ENCODE results near the gene SMPD3.
"Not testable (repeated sequence)": the region's sequence is repeated elsewhere in the genome, so short reads cannot be mapped to it uniquely, and the experiment has no call there.

DNA sequence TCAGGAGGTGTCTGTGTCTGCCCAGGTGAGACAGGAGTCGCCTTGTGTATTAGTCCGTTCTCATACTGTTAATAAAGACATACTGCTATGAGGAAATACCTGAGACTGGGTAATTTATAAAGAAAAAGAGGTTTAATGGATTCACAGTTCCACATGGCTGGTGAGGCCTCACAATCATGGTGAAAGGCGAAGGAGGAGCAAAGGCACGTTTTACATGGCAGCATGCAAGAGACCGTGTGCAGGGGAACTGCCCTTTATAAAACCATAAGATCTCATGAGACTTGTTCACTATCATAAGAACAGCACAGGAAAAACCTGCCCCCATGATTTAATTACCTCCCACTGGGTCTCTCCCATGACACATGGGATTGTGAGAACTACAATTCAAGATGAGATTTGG is 46.0 kb upstream of the SMPD3 start:
- TF ChIP-seq, protein P1, sequence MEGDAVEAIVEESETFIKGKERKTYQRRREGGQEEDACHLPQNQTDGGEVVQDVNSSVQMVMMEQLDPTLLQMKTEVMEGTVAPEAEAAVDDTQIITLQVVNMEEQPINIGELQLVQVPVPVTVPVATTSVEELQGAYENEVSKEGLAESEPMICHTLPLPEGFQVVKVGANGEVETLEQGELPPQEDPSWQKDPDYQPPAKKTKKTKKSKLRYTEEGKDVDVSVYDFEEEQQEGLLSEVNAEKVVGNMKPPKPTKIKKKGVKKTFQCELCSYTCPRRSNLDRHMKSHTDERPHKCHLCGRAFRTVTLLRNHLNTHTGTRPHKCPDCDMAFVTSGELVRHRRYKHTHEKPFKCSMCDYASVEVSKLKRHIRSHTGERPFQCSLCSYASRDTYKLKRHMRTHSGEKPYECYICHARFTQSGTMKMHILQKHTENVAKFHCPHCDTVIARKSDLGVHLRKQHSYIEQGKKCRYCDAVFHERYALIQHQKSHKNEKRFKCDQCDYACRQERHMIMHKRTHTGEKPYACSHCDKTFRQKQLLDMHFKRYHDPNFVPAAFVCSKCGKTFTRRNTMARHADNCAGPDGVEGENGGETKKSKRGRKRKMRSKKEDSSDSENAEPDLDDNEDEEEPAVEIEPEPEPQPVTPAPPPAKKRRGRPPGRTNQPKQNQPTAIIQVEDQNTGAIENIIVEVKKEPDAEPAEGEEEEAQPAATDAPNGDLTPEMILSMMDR (IDR thresholded peaks at IDR 0.05; ENCODE audit: extremely low read depth in 1 of 2, insufficient read depth in 1 of 2, low read depth in 1 of 2, low read length in 2 of 2): not testable (repeated sequence)
- not testable (repeated sequence) for TF ChIP-seq POLR2A (IDR thresholded peaks at IDR 0.05; ENCODE audit: low read depth, low read length); POLR2AphosphoS5 (IDR thresholded peaks at IDR 0.05; ENCODE audit: insufficient read depth, low read depth, low read length); MYC (IDR thresholded peaks at IDR 0.05; ENCODE audit: low read depth, low read length); EZH2 (IDR thresholded peaks at IDR 0.05; ENCODE audit: borderline replicate concordance, low read depth, low read length, severe bottlenecking); FOS (IDR thresholded peaks at IDR 0.05; ENCODE audit: borderline replicate concordance, insufficient read depth, low read length); JUN (IDR thresholded peaks at IDR 0.05; ENCODE audit: borderline replicate concordance, insufficient read depth, insufficient read length, low read depth)
- TF ChIP-seq, protein P2, sequence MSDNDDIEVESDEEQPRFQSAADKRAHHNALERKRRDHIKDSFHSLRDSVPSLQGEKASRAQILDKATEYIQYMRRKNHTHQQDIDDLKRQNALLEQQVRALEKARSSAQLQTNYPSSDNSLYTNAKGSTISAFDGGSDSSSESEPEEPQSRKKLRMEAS (IDR thresholded peaks at IDR 0.05; ENCODE audit: insufficient read depth, insufficient read length): not testable (repeated sequence)

All from endothelial cell of umbilical vein (primary cell).